ENCODE data around the gene IFRD2.
"Not testable (repeated sequence)": the region's sequence is repeated elsewhere in the genome, so short reads cannot be mapped to it uniquely, and the experiment has no call there.

Gene IFRD2

DNA sequence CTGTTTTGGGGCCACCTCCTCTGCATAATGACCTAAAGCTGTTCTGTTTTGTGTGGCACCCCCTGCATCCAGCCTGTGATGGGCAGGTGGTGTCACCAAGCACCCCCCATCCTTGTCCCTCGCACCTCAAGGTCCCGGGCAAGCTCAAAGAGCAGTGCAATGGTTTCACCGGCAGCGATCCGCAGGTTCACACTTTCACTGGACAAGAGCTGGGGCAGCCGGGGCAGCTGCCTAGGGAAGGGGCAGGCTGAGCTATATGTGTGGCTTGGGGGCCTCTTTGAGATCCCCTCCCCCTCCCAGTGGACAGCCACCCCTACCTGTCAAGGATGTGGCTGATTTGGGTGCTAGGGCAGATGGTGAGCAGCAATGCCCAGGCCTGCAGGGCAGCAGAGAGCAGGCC is 3.1 kb downstream of the IFRD2 start:
- DNase-seq (ENCODE audit: low read depth) = no peak
- no peak overlapping the region for H3K4me3 ChIP-seq (ENCODE audit: low read depth, low read length)
- TF ChIP-seq POLR2A (IDR thresholded peaks at IDR 0.05; ENCODE audit: extremely low read depth, insufficient read length) = no peak
- TF ChIP-seq MYC (IDR thresholded peaks at IDR 0.05; ENCODE audit: low read depth, low read length) = no peak
- TF ChIP-seq, protein P1, sequence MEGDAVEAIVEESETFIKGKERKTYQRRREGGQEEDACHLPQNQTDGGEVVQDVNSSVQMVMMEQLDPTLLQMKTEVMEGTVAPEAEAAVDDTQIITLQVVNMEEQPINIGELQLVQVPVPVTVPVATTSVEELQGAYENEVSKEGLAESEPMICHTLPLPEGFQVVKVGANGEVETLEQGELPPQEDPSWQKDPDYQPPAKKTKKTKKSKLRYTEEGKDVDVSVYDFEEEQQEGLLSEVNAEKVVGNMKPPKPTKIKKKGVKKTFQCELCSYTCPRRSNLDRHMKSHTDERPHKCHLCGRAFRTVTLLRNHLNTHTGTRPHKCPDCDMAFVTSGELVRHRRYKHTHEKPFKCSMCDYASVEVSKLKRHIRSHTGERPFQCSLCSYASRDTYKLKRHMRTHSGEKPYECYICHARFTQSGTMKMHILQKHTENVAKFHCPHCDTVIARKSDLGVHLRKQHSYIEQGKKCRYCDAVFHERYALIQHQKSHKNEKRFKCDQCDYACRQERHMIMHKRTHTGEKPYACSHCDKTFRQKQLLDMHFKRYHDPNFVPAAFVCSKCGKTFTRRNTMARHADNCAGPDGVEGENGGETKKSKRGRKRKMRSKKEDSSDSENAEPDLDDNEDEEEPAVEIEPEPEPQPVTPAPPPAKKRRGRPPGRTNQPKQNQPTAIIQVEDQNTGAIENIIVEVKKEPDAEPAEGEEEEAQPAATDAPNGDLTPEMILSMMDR (IDR thresholded peaks at IDR 0.05; ENCODE audit: low read depth, low read length) = no peak
- TF ChIP-seq, protein P2, sequence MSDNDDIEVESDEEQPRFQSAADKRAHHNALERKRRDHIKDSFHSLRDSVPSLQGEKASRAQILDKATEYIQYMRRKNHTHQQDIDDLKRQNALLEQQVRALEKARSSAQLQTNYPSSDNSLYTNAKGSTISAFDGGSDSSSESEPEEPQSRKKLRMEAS (IDR thresholded peaks at IDR 0.05; ENCODE audit: low read depth, low read length) = no peak

DNA sequence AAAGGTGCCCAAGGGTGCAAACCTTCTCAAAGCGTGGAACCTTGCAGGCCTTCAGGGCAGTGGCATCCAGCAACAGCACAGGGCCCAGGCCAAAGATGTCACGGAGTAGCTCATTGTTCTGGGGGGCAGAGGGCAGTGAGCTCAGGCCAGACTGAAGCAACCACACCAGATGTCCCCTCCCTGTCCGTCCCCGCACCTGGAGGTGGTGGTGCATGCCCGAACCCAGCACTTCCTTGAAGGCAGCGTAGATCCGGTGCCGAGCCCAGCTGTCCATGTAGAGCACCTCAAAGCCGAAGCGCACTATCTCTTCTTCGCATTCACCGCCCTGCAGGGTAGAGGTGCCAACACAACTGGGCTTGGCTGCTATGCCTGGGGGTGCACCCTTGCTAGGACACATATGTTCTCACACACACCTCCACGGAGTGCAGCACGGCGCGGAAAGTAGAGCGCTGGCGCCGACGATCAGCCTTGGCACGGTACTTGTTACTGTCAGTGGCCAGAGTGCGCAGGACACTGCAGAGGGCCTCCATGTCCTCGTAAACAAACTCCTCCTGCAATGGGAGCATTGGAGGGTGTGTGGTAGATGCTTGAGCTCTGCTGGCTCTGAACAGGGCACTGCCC is 3.7 kb downstream of the IFRD2 start:
- DNase-seq (ENCODE audit: low read depth) = no peak
- TF ChIP-seq, protein P1 (IDR thresholded peaks at IDR 0.05; ENCODE audit: low read depth, low read length) = no peak
- no peak for TF ChIP-seq POLR2A (IDR thresholded peaks at IDR 0.05; ENCODE audit: extremely low read depth, insufficient read length)
- TF ChIP-seq, protein P2 (IDR thresholded peaks at IDR 0.05; ENCODE audit: low read depth, low read length) = no peak
- TF ChIP-seq MYC (IDR thresholded peaks at IDR 0.05; ENCODE audit: low read depth, low read length) = no peak
- no peak overlapping the region for H3K4me3 ChIP-seq (ENCODE audit: low read depth, low read length)

DNA sequence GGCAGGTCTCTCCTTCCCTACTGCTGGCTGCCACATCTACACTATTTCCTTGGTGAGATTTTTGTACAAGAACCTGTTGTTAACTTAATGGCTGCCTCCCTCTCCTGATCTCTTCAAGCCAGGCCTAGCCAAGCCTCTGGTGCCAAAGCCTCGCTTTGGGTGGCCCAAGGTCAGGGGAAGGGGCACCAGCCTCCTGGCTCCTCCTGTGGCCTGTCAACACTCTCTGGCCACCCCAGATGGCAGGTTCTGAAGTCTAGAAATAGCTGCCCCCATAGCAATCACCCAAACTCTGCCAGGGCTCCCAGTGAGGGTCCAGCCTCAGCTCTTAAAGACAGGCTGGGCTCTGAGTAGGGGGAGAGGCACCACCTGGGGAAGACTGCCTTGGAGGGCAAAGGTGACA is 5.0 kb downstream of the IFRD2 start:
- DNase-seq (ENCODE audit: low read depth) = no peak
- TF ChIP-seq MYC (IDR thresholded peaks at IDR 0.05; ENCODE audit: low read depth, low read length) (no peak), POLR2A (IDR thresholded peaks at IDR 0.05; ENCODE audit: extremely low read depth, insufficient read length) (no peak)
- TF ChIP-seq, protein P2 (IDR thresholded peaks at IDR 0.05; ENCODE audit: low read depth, low read length) = no peak
- TF ChIP-seq, protein P1 (IDR thresholded peaks at IDR 0.05; ENCODE audit: low read depth, low read length) = no peak
- H3K4me3 ChIP-seq (ENCODE audit: low read depth, low read length) = no peak overlapping the region

DNA sequence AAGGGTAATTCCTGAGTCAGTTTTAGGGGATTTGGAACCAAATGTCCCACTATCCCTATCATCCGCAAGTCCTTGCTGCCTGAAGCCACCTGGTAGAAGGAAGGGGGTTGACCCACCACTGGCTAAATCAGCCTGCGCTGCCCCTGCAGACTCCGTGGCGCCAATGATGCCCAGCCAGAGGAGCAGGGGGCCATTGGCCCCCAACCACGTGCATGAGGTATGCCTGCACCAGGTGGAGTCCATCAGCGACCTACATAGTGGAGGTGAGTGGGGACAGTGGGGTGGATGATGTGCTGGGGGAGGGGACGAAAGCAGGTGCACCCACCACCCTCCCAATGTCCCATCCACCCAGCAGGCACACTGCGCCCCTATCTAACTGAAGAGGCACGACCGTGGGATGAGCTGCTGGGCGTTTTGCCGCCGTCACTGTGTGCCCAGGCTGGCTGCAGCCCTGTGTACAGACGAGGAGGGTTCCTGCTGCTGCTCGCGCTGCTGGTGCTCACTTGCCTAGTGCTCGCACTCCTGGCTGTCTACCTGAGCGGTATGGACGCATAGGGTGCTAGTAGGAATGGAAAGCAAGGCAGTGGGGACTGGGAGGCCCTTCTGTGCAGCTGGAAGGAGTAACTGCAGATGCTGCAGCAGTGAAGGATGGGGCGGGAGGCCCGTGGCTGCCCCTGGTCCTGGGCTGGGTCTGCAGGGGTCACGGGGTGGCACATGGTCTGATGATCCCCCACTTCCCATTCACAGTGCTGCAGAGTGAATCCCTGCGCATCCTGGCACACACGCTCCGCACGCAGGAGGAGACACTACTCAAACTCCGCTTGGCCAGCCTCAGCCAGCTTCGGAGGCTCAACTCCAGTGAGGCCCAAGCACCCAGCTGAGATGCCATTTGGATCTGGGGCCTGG is 5.7 kb downstream of the IFRD2 start:
- no peak for DNase-seq (ENCODE audit: low read depth)
- no peak overlapping the region for H3K4me3 ChIP-seq (ENCODE audit: low read depth, low read length)
- TF ChIP-seq, protein P1 (IDR thresholded peaks at IDR 0.05; ENCODE audit: low read depth, low read length) = no peak
- TF ChIP-seq MYC (IDR thresholded peaks at IDR 0.05; ENCODE audit: low read depth, low read length) (no peak), POLR2A (IDR thresholded peaks at IDR 0.05; ENCODE audit: extremely low read depth, insufficient read length) (no peak)
- TF ChIP-seq, protein P2 (IDR thresholded peaks at IDR 0.05; ENCODE audit: low read depth, low read length) = no peak

DNA sequence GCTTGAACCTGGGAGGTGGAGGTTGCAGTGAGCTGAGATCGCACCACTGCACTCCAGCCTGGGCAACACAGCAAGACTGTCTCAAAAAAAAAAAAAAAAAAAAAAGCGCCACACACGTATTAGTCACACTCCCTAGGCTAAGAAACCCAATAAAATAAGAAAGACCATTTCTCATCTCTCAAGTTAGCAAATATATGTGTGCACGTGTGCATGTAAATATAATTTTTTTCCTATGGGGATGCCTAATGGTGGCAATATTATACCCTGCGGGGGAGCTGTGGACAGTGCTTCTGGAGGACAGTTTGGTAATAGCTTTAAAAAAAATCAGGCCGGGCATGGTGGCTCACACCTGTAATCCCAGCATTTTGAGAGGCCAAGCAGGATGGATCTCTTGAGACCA is 8.1 kb downstream of the IFRD2 start:
- not testable (repeated sequence) for H3K4me3 ChIP-seq (ENCODE audit: low read depth, low read length); DNase-seq (ENCODE audit: low read depth)

DNA sequence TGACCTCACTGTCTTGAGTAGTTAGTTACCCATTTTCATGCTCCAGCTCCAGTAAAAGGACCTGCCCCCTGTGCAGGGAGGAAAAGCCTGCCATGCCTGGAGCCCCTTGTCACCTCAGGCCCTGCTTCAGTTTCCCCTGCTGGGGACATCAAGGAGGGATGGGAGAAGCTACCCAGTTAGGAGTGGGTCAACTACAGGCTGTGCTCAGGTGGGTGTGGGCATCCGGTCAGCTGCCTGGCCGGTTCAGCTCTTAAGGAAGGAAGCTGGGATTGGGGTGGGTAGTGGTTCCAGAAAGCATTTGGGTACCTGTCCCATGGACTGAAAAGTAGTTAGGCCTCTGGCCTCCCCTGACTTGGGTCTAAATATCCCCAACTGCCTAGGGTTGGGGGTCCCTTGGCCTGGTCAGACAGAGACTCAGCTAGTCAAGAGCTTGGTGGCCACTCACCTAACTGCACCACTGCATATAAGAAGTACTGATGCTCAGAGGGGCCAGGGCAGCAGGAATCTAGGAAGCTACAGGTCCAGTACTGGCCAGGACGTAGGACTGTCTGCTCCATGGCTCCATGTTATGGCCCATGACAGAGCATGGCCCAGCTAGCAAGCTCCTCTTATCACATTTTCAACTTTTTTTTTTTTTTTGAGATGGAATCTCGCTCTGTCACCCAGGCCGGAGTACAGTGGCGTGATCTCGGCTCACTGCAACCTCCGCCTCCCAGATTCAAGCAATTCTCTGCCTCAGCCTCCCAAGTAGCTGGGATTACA is 12.8 kb downstream of the IFRD2 start:
- no peak for DNase-seq (ENCODE audit: low read depth)
- TF ChIP-seq, protein P2 (IDR thresholded peaks at IDR 0.05; ENCODE audit: low read depth, low read length) = no peak
- TF ChIP-seq POLR2A (IDR thresholded peaks at IDR 0.05; ENCODE audit: extremely low read depth, insufficient read length) (no peak), MYC (IDR thresholded peaks at IDR 0.05; ENCODE audit: low read depth, low read length) (no peak)
- TF ChIP-seq, protein P1 (IDR thresholded peaks at IDR 0.05; ENCODE audit: low read depth, low read length) = no peak
- H3K4me3 ChIP-seq (ENCODE audit: low read depth, low read length) = no peak overlapping the region
